C4-2B (cell line): ENCODE data around the gene MRPL24.

Source experiments
- H3K27ac ChIP-seq: fragments of 450-650 bp; 2 replicates; pipeline ENCODE4 v1.5.1; 2017
- CTCF ChIP-seq: fragments of 450-650 bp; conservative IDR thresholded peaks from 2 replicates; pipeline ENCODE4 v1.5.1; 2017; ENCODE audit warnings: mild to moderate bottlenecking
- ZFX ChIP-seq: fragments of 450-650 bp; IDR thresholded peaks from 2 replicates; pipeline ENCODE4 v1.6.1; 2017

MRPL24 gene

DNA sequence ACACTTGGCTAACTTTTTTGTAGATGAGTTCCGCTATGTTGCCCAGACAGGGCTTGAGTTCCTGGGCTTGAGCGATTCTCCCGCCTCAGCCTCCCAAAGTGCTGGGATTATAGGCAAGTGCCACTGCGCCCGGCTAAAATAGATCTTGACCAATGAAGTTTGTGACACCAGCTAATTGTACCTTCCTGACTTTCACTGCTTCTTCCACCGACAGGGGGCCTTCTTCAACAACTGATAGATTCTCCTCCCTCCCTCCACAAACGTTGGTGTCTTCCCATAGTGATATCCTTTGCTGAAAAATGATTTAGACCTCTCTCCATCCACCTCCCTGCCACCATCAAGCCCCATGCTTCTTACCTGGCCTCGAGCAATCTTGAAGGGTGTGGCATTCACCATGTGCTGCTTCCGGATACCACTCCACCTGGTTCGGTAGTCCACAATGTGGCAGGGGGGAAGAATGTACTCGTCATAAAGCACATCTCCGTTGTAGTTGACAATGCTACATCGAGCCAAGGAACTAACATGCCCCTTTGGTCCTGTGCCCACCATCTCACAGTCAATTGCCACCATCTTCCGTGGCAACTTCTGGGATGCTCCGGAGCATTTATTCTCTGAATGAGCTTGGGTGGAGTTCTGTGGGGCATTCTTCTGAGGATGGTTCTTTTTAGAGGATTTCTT, 14.2 kb downstream of the MRPL24 start:
- peak overlapping the region; percentile 97 for H3K27ac ChIP-seq
- TF ChIP-seq ZFX, result no peak
- TF ChIP-seq CTCF, result peak; percentile 31

GRCh38 chr1:156725683-156726280, 15.1 kb downstream of the MRPL24 start:
- peak overlapping the region; percentile 97 for H3K27ac ChIP-seq
- TF ChIP-seq CTCF (peak; percentile 94), ZFX (no peak)

GRCh38 chr1:156721535-156721934, 19.4 kb downstream of the MRPL24 start:
- TF ChIP-seq CTCF, result no peak
- no peak for TF ChIP-seq ZFX
- H3K27ac ChIP-seq, result no peak overlapping the region

- no peak for TF ChIP-seq ZFX
- TF ChIP-seq CTCF, result no peak
- H3K27ac ChIP-seq, result no peak overlapping the region
Measured at GRCh38 chr1:156721131-156721530, 19.8 kb downstream of the MRPL24 start.

GRCh38 chr1:156717351-156717750, 23.5 kb downstream of the MRPL24 start:
- TF ChIP-seq ZFX, result no peak
- no peak for TF ChIP-seq CTCF
- H3K27ac ChIP-seq, result no peak overlapping the region

DNA sequence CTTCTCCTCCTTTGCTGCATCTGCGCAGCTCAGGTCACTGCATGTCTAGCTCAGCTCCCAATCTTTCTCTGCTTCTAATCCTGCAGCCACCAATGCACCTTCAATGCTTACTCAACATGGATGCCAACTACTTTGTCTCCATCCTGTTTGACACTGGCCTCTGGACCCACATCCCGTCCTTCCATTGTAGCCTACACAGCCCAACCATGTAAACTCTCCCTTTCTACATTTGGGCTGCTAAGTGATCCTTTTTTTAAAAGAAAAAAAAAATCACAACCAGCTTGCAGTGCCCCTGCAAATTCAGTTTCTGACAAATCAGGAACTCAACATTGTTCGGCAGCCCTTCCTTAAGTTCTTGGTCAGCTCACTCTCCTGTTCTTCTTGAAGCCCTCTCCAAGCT, 26.1 kb downstream of the MRPL24 start:
- H3K27ac ChIP-seq, result no peak overlapping the region
- no peak for TF ChIP-seq ZFX
- TF ChIP-seq CTCF, result no peak

DNA sequence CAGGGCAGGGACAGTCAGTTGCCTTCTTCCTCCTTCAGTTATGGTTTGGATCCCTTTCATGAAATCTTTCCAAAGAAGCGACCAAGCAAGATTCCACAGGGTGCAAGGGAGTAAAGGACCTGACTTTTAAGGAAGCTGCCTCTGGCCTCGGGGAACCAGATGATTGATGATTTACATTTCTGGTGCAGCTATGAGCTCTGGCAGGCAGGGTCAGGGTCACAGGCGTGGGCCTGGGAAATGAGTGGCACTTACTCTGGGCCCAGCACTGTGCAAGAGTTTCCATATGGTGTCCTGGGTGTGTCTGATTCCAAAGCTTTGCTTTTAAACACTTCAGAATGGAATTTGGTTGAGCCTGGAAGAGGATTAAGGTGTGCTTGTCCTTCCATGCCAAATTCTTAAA, 28.3 kb downstream of the MRPL24 start:
- TF ChIP-seq CTCF (no peak), ZFX (no peak)
- peak overlapping the region; percentile 4; the same call in 1 of the 2 replicates for H3K27ac ChIP-seq
